Kidney epithelial cell (primary cell): ENCODE results near the gene SUN1. TPM values are rescaled to one million over a fixed set of nuclear protein-coding genes. Genes with fewer than 3 reads are reported as not detected.

ENCODE experiments used
- DNase-seq: peaks from one replicate; pipeline ENCODE4 v3.0.0-alpha.2; 2010; ENCODE audit warnings: low read depth
- H3K27me3 ChIP-seq: 2 replicates; pipeline ENCODE4 v1.6.0; 2011; ENCODE audit warnings: low read length; ENCODE audit not compliant: control insufficient read depth, insufficient read depth
- H3K36me3 ChIP-seq: 2 replicates; pipeline ENCODE4 v1.5.1; 2011; ENCODE audit warnings: low read length; ENCODE audit not compliant: control insufficient read depth, insufficient read depth
- H3K4me3 ChIP-seq: 2 replicates; pipeline ENCODE4 v1.5.1; 2011; ENCODE audit warnings: low read depth, mild to moderate bottlenecking, control low read depth, low read length
- CTCF ChIP-seq: IDR thresholded peaks from 2 replicates; pipeline ENCODE4 v1.5.1; 2011; ENCODE audit warnings: mild to moderate bottlenecking, moderate library complexity, low read length, control low read depth, inconsistent platforms; ENCODE audit not compliant: insufficient read depth, poor library complexity, severe bottlenecking
- total RNA-seq: library from RNA; depleted of rRNA; stranded (reverse); fragments of >200 nt; gene quantifications from 2 replicates; pipeline ENCODE4 v1.2.3, GENCODE V29; 2015

Gene SUN1
- total RNA-seq, 1 donor from 2014 or later = 192 TPM

GRCh38 chr7:849781-850180, 17.5 kb downstream of the SUN1 start:
- Histone ChIP-seq H3K4me3 (no peak overlapping the region), H3K36me3 (peaks cover 6% of the 10 kb centered on the region), H3K27me3 (no peaks in the 10 kb centered on the region)
- no peak for DNase-seq
- TF ChIP-seq CTCF = no peak

- no peaks in the 10 kb centered on the region for H3K27me3 ChIP-seq
- DNase-seq = no peak
- no peak for TF ChIP-seq CTCF
- H3K36me3 ChIP-seq = peaks cover 6% of the 10 kb centered on the region
- H3K4me3 ChIP-seq = no peak overlapping the region
Observed at GRCh38 chr7:851204-851603, 18.9 kb downstream of the SUN1 start.

GRCh38 chr7:853366-854117, 21.3 kb downstream of the SUN1 start:
- Histone ChIP-seq H3K27me3 (no peaks in the 10 kb centered on the region), H3K4me3 (no peak overlapping the region), H3K36me3 (peaks cover 6% of the 10 kb centered on the region)
- no peak for TF ChIP-seq CTCF
- no peak for DNase-seq

- Histone ChIP-seq H3K4me3 (no peak overlapping the region), H3K27me3 (no peaks in the 10 kb centered on the region), H3K36me3 (peaks cover 6% of the 10 kb centered on the region)
- TF ChIP-seq CTCF = no peak
- no peak for DNase-seq
Observed at GRCh38 chr7:854118-854775, 22.0 kb downstream of the SUN1 start.

GRCh38 chr7:855686-856369, 23.6 kb downstream of the SUN1 start:
- Histone ChIP-seq H3K4me3 (no peak overlapping the region), H3K36me3 (peaks cover 3% of the 10 kb centered on the region), H3K27me3 (no peaks in the 10 kb centered on the region)
- DNase-seq = no peak
- no peak for TF ChIP-seq CTCF
